HUDEP-2 (cell line): ENCODE measurements around the gene VIP.

ENCODE experiments used
- DNase-seq, 76 experiments: peaks; one replicate each; lab custom pipeline; 2025; ENCODE audit not compliant: unreplicated experiment in 76 of 76; lab: John Stamatoyannopoulos, UW

The VIP gene

GRCh38 chr6:152775428-152775827 is 24.8 kb downstream of the VIP start:
- no peak for DNase-seq

DNA sequence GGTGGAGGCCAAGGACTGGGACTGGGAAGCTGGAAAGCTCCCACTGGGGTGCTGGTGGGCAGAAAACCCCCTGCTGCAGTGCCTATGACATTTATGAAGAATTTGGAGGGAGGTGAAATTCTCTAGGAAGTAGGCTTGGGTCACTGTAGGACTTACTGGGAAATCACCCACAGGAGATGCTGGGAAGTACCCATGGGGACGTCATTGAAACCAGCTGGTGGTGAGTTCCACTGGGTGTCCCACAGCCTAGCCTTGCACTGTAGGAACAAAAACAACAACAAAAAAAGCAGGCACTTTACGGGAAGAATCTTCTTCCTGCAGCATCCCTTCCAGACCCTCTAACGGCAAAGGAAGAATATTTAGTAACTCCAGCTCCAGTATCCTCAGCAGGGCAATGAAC is 26.2 kb downstream of the VIP start:
- no peak for DNase-seq

DNA sequence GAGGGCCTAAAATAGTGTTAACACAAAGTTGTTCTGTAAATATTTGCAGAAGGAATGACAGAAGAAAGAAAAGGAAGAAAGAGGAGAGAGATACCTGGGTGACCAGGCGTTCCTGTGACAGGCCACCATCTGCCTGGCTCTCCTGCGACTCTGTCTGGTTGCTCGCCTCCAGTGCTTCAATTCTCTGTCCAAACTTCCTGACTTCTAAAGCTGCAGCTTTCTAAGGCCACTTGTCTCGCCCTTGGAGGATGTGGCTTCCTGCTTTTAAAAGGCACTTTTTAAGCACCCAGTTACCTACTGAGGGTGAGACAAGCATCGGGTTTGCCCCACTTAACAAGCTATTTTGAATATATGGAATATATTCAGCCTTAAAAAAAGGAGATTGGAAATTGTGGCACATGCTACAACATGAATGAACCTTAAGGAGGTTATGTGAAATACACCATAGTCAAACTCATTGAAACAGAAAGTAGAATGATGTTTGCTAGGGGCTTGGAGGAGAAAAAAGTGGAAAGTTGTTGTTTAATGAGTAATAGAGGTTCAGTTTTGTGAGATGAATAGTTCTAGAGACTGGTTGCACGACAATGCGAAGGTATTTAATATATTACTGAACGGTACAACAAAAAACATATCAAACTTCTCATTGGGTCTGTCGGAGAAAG is 32.8 kb downstream of the VIP start:
- DNase-seq = no peak

GRCh38 chr6:152794696-152795095 is 44.1 kb downstream of the VIP start:
- no peak for DNase-seq

DNA sequence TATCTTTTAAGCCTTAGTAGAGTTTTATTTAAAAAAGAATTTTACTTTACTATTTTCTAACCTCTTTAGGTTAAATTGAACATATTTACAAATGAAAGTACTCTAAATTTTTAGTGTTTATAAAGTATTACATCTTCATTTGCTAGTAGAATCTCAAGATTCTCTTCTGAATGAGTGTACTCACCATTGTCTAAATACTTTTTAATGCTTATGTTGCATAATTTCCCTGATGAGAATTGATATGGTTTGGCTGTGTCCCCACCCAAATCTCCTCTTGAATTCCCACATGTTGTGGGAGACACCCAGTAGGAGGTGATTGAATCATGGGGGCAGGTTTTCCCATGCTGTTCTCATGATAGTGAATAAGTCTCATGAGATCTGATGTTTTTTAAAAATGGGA is 53.6 kb downstream of the VIP start:
- DNase-seq = no peak
